Rectal smooth muscle tissue (tissue), 1 donor: Measurements from ENCODE around the gene PDE4D.
"Not testable (repeated sequence)": the region's sequence is repeated elsewhere in the genome, so short reads cannot be mapped to it uniquely, and the experiment has no call there.

ENCODE experiments used
- H3K27ac ChIP-seq: one replicate; pipeline ENCODE4 v1.7.0; 2013; ENCODE audit warnings: low read depth, low read length, inconsistent platforms
- H3K27me3 ChIP-seq: one replicate; pipeline ENCODE4 v1.7.0; 2013; ENCODE audit warnings: low read length; ENCODE audit not compliant: control insufficient read depth, insufficient read depth
- H3K36me3 ChIP-seq: one replicate; pipeline ENCODE4 v1.7.0; 2013; ENCODE audit warnings: low read length; ENCODE audit not compliant: control insufficient read depth, insufficient read depth
- H3K4me1 ChIP-seq: one replicate; pipeline ENCODE4 v1.7.0; 2013; ENCODE audit warnings: low read length; ENCODE audit not compliant: control insufficient read depth, insufficient read depth
- H3K4me3 ChIP-seq: one replicate; pipeline ENCODE4 v1.7.0; 2013; ENCODE audit warnings: low read length
- H3K9ac ChIP-seq: one replicate; pipeline ENCODE4 v1.7.0; 2013; ENCODE audit warnings: low read length

PDE4D gene

DNA sequence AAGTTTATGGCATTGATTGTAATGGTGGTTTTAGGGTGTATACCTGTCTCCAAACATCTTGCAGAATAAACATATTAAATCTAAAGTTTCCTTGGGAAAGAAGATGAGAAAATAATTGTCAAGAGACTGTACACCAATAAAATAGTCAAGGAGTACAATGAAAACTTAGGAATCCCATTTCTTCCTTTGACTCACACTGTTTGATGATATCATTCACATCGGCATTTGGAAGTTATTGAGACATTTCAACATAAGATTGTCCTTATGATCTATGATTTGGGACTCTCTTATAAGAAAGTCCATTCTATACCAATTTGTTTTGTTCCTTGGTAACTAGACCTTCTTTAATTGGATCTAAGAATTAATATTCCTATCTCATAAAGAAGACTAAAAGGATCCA lies 828.0 kb downstream of the PDE4D start:
- Histone ChIP-seq H3K27ac (no peak overlapping the region), H3K4me1 (peaks cover 2% of the 10 kb centered on the region), H3K27me3 (no peaks in the 10 kb centered on the region), H3K9ac (no peak overlapping the region), H3K36me3 (no peaks in the 10 kb centered on the region), H3K4me3 (no peak overlapping the region)

DNA sequence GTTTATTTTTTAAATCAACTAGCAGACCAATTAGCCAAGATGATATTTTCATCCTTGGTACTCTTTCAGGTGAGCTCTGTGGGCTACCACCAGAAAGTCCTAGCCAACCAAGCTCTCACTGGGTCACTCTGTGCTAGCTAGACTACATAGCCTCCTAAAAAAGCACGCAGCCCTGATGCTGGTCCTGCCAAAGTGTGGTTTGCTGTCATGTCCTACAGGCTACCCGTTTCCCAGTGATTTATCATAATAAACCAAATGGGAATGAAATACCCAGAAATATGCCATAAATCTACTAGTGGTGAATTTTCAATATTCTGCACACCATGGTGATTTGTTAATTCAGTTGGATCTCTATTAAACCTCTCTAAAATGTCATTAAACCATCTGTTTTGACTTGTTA lies 829.2 kb downstream of the PDE4D start:
- no peaks in the 10 kb centered on the region for H3K27me3 ChIP-seq
- H3K4me3 ChIP-seq: no peak overlapping the region
- H3K36me3 ChIP-seq: no peaks in the 10 kb centered on the region
- no peak overlapping the region for H3K9ac ChIP-seq
- H3K4me1 ChIP-seq: peaks cover 2% of the 10 kb centered on the region
- no peak overlapping the region for H3K27ac ChIP-seq

DNA sequence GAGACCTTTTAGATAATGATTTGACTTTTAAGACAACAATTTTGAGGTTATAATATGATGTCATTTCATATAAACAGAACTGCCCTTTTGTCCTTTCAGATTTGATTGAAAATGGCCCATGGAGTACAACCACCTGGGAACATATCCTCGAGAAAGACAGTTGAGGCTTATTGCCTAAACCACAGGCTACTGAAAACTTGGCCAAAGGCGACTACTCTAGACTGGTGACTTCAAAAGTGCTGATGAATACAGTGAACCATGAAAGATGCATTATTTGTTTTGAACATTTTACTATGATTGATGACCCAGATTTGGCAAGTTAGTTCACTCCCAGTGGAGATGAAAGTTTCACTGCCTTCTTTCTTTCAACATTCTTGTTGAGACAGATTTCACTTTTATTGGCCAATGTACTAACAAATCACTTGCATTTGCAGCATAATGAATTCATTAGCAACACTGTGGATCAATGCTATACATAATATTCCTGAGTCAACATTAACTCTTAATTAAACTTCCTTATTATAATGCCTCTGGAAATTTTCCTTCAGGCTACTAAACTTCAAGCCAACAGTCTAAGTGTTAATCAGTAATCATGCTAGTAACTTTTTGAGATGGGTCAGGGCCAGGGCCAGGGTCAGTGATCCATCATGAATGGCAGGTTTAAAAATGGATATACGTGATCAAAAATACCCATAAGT lies 830.4 kb downstream of the PDE4D start:
- H3K27ac ChIP-seq: no peak overlapping the region
- H3K27me3 ChIP-seq: no peaks in the 10 kb centered on the region
- H3K9ac ChIP-seq: no peak overlapping the region
- H3K4me3 ChIP-seq: no peak overlapping the region
- peaks cover 2% of the 10 kb centered on the region for H3K4me1 ChIP-seq
- H3K36me3 ChIP-seq: no peaks in the 10 kb centered on the region

DNA sequence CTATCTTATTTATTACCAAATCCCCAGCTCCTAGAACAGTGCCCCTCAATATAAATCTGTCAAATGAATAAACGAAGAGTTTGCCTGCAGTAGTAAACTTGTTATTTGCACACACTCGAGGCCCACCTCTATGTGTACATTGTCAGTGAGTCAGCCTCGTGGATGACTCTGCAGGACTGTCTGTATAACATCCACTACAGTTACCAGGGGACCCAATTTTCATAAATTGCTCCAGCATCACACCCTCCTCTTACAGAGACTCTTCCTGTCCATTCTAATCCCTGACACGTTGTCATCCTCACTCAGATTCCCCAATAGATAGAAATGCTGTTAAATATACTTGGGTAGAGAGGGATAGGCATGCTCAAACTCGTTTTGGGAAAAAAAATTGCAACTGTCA lies 832.1 kb downstream of the PDE4D start:
- Histone ChIP-seq H3K4me3 (no peak overlapping the region), H3K9ac (no peak overlapping the region), H3K27me3 (no peaks in the 10 kb centered on the region), H3K27ac (no peak overlapping the region), H3K36me3 (no peaks in the 10 kb centered on the region), H3K4me1 (peaks cover 2% of the 10 kb centered on the region)

DNA sequence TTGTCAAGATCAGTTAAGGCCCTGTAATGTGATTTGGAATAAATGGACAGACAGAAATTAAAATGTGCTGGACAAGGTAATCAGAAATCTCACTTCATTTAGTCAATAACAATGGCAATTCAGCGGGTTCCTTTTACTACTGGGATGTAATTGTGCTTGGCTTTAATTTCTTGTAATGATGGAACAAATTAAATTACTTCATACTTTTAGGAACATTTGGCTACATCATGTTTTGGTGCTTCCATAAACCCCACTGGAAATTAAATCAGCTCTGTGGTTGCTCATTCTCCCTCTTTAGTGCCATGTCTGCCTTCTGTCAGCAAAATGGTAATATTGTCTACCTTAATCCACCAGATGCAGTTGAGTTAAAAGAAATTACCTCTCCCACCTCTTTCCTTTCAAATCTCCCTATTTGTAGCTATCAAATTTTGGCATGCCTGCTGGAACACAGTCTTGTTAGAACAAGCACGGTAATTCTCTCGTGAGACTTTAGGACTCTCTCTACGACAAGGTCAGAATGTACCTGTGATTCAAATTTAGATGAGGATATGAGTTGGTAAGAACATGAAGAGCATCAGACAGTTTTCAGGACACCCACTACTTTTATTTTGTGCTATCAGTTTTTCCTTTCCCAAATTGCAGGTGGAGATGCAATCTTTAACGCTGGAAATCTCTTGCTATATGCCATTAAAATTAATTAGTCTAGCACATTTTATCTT lies 834.4 kb downstream of the PDE4D start:
- no peaks in the 10 kb centered on the region for H3K36me3 ChIP-seq
- no peak overlapping the region for H3K27ac ChIP-seq
- H3K4me1 ChIP-seq: peaks cover 2% of the 10 kb centered on the region
- no peaks in the 10 kb centered on the region for H3K27me3 ChIP-seq
- no peak overlapping the region for H3K9ac ChIP-seq
- no peak overlapping the region for H3K4me3 ChIP-seq

DNA sequence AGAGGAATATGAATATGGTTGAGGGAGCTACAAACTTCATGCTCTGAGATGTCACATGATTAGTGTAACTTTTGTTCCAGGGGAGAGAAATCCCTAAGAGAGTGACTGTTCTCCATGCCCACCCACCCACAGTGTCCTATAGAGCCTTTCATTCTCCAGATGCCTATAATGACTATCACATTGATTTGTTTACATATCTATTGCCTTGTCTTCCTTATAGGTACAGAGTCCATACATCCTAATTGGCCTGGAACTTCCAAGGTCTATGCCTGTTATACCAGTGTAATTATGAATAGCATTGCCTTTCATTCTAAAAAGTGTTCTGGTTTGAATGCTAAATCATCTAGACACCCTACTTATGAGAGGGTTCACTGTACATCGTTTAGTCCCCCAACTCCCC lies 835.3 kb downstream of the PDE4D start:
- H3K4me3 ChIP-seq: no peak overlapping the region
- H3K27me3 ChIP-seq: no peaks in the 10 kb centered on the region
- H3K36me3 ChIP-seq: no peaks in the 10 kb centered on the region
- peaks cover 2% of the 10 kb centered on the region for H3K4me1 ChIP-seq
- H3K9ac ChIP-seq: no peak overlapping the region
- H3K27ac ChIP-seq: no peak overlapping the region

DNA sequence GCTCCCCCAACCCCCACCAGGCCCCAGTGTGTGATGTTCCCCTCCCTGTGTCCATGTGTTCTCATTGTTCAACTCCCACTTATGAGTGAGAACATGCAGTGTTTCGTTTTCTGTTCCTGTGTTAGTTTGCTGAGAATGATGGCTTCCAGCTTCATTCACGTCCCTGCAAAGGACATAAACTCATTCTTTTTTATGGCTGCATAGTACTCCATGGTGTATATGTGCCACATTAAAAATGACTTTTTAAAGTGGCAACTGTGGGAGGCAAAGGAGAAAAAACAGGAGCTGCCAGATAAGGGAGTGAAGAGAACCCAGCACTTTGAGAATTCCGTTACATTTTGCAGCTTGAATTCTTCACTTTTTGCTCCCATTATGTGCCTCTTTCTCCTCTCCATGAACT lies 836.9 kb downstream of the PDE4D start:
- not testable (repeated sequence) for H3K27ac ChIP-seq, H3K9ac ChIP-seq, H3K36me3 ChIP-seq, H3K4me1 ChIP-seq, H3K27me3 ChIP-seq, H3K4me3 ChIP-seq

DNA sequence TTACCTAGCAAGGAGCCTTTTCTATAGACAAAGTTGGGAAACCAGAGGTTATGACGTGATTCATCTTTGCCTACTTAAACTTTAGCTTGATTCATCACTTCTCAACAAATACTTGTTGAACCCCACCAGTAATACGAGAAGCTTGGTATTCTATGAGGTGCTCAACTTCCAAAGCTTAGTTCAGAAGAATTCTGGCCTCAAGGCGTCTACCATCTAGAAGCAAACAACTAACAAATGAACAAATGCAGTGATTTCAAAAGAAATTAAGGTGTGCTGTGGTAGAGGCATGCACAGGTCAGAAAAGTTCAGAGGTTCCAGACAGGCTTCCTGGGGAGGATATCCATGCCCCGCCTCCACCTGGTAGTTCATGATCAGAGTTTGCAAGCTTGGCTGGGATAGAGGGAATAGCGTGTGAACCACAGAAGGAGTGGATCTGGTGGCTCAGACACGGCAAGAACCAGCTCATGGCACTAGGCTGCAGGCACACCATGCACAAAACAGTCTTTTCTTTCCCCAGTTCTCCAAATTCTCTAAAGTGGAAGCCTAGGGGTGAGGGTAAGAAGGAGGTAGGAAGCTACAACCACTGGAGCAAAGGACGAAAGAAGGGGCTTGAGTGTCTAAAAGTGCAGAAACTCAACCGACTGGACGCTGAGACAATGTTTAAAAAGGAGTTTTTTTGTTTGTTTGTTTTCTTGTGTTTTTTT lies 837.6 kb downstream of the PDE4D start:
- Histone ChIP-seq H3K27ac (no peak overlapping the region), H3K9ac (no peak overlapping the region), H3K4me3 (no peak overlapping the region), H3K27me3 (no peaks in the 10 kb centered on the region), H3K36me3 (no peaks in the 10 kb centered on the region), H3K4me1 (no peaks in the 10 kb centered on the region)

DNA sequence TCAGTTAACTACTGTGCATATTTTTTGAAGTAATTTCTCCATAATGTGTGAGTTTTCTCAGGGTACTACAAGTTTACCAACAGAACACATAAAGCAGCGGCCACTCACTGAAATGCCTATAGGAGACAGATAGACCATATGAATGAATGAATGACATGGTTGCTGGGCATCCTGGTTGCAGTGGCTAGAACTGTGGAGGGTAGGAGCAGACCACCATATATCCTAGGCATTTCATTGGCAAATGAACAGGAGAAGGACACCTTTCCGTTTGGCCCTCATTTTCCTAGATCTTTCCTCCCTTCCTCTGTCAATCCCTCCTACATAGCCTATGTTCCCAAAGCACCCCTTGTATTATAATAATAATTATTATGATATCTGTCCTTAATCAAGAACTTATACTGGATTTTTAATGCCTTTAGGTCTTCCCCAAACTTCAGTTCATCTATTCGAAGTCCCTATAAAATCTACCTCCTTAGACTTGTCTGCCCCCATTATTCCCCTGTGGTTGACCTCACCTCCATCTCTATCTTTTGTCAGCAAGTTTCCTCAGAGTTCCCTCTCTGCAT lies 838.5 kb downstream of the PDE4D start:
- Histone ChIP-seq H3K4me1 (no peaks in the 10 kb centered on the region), H3K36me3 (no peaks in the 10 kb centered on the region), H3K27ac (no peak overlapping the region), H3K4me3 (no peak overlapping the region), H3K9ac (no peak overlapping the region), H3K27me3 (no peaks in the 10 kb centered on the region)

DNA sequence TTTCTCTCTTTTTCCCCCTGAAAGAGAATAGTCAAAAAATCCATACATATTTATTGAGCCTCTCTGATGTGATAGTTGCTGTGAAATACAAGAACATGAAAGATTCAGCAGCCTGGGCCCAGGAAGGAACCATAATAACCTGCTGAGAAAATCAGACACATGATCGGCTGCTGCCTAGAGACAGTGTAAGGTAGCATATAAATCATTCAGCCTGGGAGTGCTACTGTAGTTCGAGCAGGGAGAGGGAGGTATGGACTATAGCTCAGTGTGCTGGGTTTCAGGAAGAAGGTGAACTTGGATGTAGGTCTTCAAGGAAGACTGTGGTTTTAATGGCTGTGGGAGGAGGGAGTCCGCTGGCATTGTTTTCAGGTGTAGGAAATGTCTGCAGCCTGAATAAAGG lies 841.6 kb downstream of the PDE4D start:
- Histone ChIP-seq H3K4me1 (no peaks in the 10 kb centered on the region), H3K9ac (no peak overlapping the region), H3K4me3 (no peak overlapping the region), H3K36me3 (no peaks in the 10 kb centered on the region), H3K27ac (no peak overlapping the region), H3K27me3 (no peaks in the 10 kb centered on the region)

DNA sequence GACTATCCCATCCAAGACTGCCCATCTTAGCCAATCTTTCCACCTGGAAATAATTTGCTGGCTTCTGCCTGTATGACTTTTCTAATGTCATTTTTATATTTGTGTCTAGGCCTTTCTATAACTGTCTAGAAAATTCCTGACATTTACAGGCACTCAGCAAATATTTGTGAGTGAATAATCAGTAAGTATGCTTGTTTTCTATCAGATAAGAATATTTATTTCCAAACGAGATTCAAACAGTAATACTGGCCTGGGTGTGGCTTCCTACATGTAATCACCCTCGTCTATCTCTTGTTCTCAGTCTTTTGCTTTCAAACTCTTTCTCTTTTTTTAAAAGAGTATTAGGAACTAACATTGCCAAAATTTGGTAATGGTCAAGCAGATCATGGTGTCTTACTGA lies 844.4 kb downstream of the PDE4D start:
- no peak overlapping the region for H3K4me3 ChIP-seq

DNA sequence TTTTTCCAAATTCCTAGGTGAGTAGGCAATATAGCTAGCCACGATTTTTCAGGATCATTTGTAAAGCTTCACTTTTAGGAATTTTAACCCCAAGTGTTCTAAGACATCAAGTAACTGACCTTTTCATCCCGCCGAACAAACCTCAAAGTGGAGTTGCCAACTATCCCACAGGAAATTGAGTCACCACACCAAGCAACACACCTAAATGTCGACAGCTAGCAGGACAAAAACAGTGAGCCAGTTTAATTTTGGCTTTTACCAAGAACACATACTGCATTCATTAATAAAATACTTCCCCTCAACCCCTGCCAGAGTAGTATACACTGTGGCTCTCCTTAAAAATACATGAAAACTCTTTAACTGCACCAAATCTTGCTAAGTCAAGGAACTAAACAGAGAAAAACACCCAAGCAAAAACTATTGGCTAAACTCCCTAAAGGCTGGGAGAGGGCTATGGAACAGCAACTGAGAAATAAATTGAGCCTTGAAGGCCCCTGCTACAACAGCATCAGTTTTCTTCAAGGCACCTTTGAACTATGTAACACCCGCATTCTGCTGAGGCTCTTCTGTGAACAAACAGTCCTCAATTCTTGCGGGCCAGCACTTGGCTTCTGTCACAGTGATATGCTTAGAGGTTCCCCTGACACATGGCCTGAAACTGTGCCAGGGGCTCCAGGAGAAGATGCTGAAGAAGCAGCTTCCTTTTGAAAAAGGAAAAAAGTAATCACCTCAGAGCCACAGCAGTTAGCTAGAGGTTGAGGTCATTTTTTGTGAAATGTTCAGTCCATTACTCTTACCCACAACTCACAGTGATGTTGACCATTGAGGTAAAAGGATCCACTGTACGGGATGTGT lies 851.1 kb downstream of the PDE4D start:
- H3K4me3 ChIP-seq: no peak overlapping the region
- no peaks in the 10 kb centered on the region for H3K36me3 ChIP-seq
- peak overlapping the region; percentile 27 for H3K27ac ChIP-seq
- H3K9ac ChIP-seq: no peak overlapping the region
- peaks cover 6% of the 10 kb centered on the region for H3K4me1 ChIP-seq
- no peaks in the 10 kb centered on the region for H3K27me3 ChIP-seq

More for the DNA sequence above, 844.4 kb downstream of the PDE4D start:
- H3K36me3 ChIP-seq: no peaks in the 10 kb centered on the region
- H3K27me3 ChIP-seq: no peaks in the 10 kb centered on the region
- no peak overlapping the region for H3K27ac ChIP-seq
- H3K9ac ChIP-seq: no peak overlapping the region
- H3K4me1 ChIP-seq: no peaks in the 10 kb centered on the region
